GM23338 (cell line): ENCODE measurements around the gene ART1. TPM values are rescaled to one million over a fixed set of nuclear protein-coding genes. Genes with fewer than 3 reads are reported as not detected.

Experiments
- ATAC-seq: fragments of 200-7000 bp; cut with Tn5 transposase; 3 replicates; pipeline ENCODE4 v1.9.1; 2020
- DNase-seq: peaks from one replicate; pipeline ENCODE4 v3.0.0-alpha.2; 2015; ENCODE audit warnings: low spot score
- H2AFZ ChIP-seq: fragments of 200-600 bp; sonication (generic); 2 replicates; pipeline ENCODE4 v1.8.0; 2016; ENCODE audit warnings: antibody characterized with exemption, mild to moderate bottlenecking, moderate library complexity
- H3F3A ChIP-seq: fragments of 200-600 bp; sonication (generic); replicated peaks from 2 replicates; pipeline ENCODE4 v1.8.0; 2017; ENCODE audit warnings: antibody characterized with exemption, mixed run types, low read depth
- H3K27ac ChIP-seq: fragments of 200-600 bp; sonication (generic); 2 replicates; pipeline ENCODE4 v1.6.1; 2016; ENCODE audit warnings: low read depth
- H3K27me3 ChIP-seq: fragments of 200-600 bp; sonication (generic); 2 replicates; pipeline ENCODE4 v1.8.0; 2016; ENCODE audit warnings: mild to moderate bottlenecking, mixed run types, moderate library complexity; ENCODE audit not compliant: insufficient read depth
- H3K36me3 ChIP-seq: fragments of 200-600 bp; sonication (generic); 2 replicates; pipeline ENCODE4 v1.8.0; 2016; ENCODE audit warnings: mild to moderate bottlenecking; ENCODE audit not compliant: insufficient read depth
- H3K4me1 ChIP-seq: fragments of 200-600 bp; sonication (generic); 2 replicates; pipeline ENCODE4 v1.8.0; 2016; ENCODE audit warnings: mild to moderate bottlenecking, moderate library complexity; ENCODE audit not compliant: insufficient read depth
- H3K4me2 ChIP-seq: fragments of 200-600 bp; sonication (generic); 2 replicates; pipeline ENCODE4 v1.7.1; 2017; ENCODE audit warnings: mixed run types
- H3K4me3 ChIP-seq: fragments of 200-600 bp; sonication (generic); 2 replicates; pipeline ENCODE4 v1.6.1; 2016; ENCODE audit warnings: mixed run types
- H3K79me2 ChIP-seq: fragments of 200-600 bp; sonication (generic); replicated peaks from 2 replicates; pipeline ENCODE4 v1.8.0; 2017; ENCODE audit warnings: mild to moderate bottlenecking; ENCODE audit not compliant: insufficient read depth
- H3K9me2 ChIP-seq: fragments of 200-600 bp; sonication (generic); 2 replicates; pipeline ENCODE4 v1.8.0; 2017; ENCODE audit not compliant: insufficient read depth
- H4K20me1 ChIP-seq: fragments of 200-600 bp; sonication (generic); replicated peaks from 2 replicates; pipeline ENCODE4 v1.8.0; 2017; ENCODE audit warnings: mild to moderate bottlenecking; ENCODE audit not compliant: insufficient read depth
- H3K27ac Mint-ChIP-seq: 2 replicates; pipeline ENCODE4 v1.8.0; 2020; ENCODE audit warnings: inconsistent platforms, mild to moderate bottlenecking, moderate library complexity, mixed read lengths
- H3K27me3 Mint-ChIP-seq: 3 replicates; pipeline ENCODE4 v1.8.0; 2022; ENCODE audit warnings: low read depth, mild to moderate bottlenecking, moderate library complexity, mixed read lengths, inconsistent platforms; ENCODE audit not compliant: insufficient read depth, poor library complexity
- H3K36me3 Mint-ChIP-seq: 3 replicates; pipeline ENCODE4 v1.8.0; 2021; ENCODE audit warnings: low read depth, mild to moderate bottlenecking, inconsistent platforms, moderate library complexity, mixed read lengths
- H3K4me1 Mint-ChIP-seq: 3 replicates; pipeline ENCODE4 v1.8.0; 2020; ENCODE audit warnings: mild to moderate bottlenecking, inconsistent platforms, mixed read lengths
- H3K4me3 Mint-ChIP-seq: 3 replicates; pipeline ENCODE4 v1.8.0; 2021; ENCODE audit warnings: moderate library complexity, mild to moderate bottlenecking, inconsistent platforms, mixed read lengths
- H3K9me3 Mint-ChIP-seq: 3 replicates; pipeline ENCODE4 v1.8.0; 2020; ENCODE audit warnings: moderate library complexity, mild to moderate bottlenecking, inconsistent platforms, mixed read lengths
- NANOG ChIP-seq: IDR thresholded peaks from 2 replicates; pipeline ENCODE4 v1.6.1; 2016; ENCODE audit warnings: antibody characterized with exemption, borderline replicate concordance
- POLR2AphosphoS5 ChIP-seq: IDR thresholded peaks from 2 replicates; pipeline ENCODE4 v1.6.1; 2016; ENCODE audit warnings: antibody characterized with exemption, low read depth
- STAT1 ChIP-seq: IDR thresholded peaks from one replicate; pipeline ENCODE4 v1.6.1; 2016; ENCODE audit warnings: antibody characterized with exemption; ENCODE audit not compliant: unreplicated experiment
- ZNF331 ChIP-seq: fragments of 250-450 bp; sonication (Bioruptor Pico); IDR thresholded peaks from 2 replicates; pipeline ENCODE4 v1.5.0; 2020; ENCODE audit warnings: low read depth, mild to moderate bottlenecking, moderate library complexity
- ZNF462 ChIP-seq: fragments of 250-450 bp; sonication (Bioruptor Pico); IDR thresholded peaks from 2 replicates; pipeline ENCODE4 v1.5.0; 2020; ENCODE audit warnings: mild to moderate bottlenecking, moderate library complexity
- polyA plus RNA-seq: library from polyadenylated mRNA; unstranded; fragments of >200 nt; fragmentation: Nextera tagmentation; extraction: Ambion mirVana; gene quantifications from 2 replicates; pipeline ENCODE4 v1.2.1, GENCODE V29; 2016
- total RNA-seq: library from RNA; depleted of rRNA; stranded (reverse); fragments of >200 nt; shearing (Covaris generic); gene quantifications from 2 replicates; pipeline ENCODE4 v1.2.3, GENCODE V29; 2014

ART1 gene
- total and polyA plus RNA-seq, 2 experiments from 2014 or later, result not detected

GRCh38 chr11:3709977-3710376 is 65.0 kb downstream of the ART1 start:
- H3K79me2 ChIP-seq, result peaks cover 22% of the 10 kb centered on the region; the same call in 1 of the 2 replicates
- H3K36me3 Mint-ChIP-seq, result peaks cover 71% of the 10 kb centered on the region

GRCh38 chr11:3710485-3711259 is 65.7 kb downstream of the ART1 start:
- peaks cover 71% of the 10 kb centered on the region for H3K36me3 Mint-ChIP-seq
- H3K27ac ChIP-seq, result peak overlapping the region; percentile 11

More at GRCh38 chr11:3709977-3710376, 65.0 kb downstream of the ART1 start:
- Histone ChIP-seq H3K27me3 (no peaks in the 10 kb centered on the region), H3K4me2 (peak overlapping the region; percentile 75), H3F3A (0 out of 2 replicates have a peak, but pooled peaks cover 3% of the 10 kb centered on the region), H3K4me1 (peaks cover 18% of the 10 kb centered on the region), H3K4me3 (peak overlapping the region; percentile 36), H3K36me3 (peaks cover 59% of the 10 kb centered on the region), H3K27ac (peak overlapping the region; percentile 11; the same call in 1 of the 2 replicates), H2AFZ (no peak overlapping the region), H3K9me2 (no peaks in the 10 kb centered on the region), H4K20me1 (peaks cover 25% of the 10 kb centered on the region; the same call in 1 of the 2 replicates)
- Mint-ChIP-seq H3K27me3 (peaks cover 3% of the 10 kb centered on the region), H3K27ac (no peak overlapping the region), H3K4me1 (peaks cover 27% of the 10 kb centered on the region), H3K9me3 (no peaks in the 10 kb centered on the region), H3K4me3 (peak overlapping the region; percentile 39; the same call in 2 of the 3 replicates)
- DNase-seq (peak; percentile 25), ATAC-seq (peak; percentile 49)
- TF ChIP-seq ZNF331 (CRISPR knock-in tag) (no peak), NANOG (peak; percentile 33; the same call in 1 of the 2 replicates)

More at GRCh38 chr11:3710485-3711259, 65.7 kb downstream of the ART1 start:
- Mint-ChIP-seq H3K4me3 (peak overlapping the region; percentile 39), H3K27ac (peak overlapping the region; percentile 15), H3K9me3 (no peaks in the 10 kb centered on the region), H3K27me3 (peaks cover 3% of the 10 kb centered on the region), H3K4me1 (peaks cover 27% of the 10 kb centered on the region)
- no peak overlapping the region for H2AFZ ChIP-seq
- ATAC-seq (peak; percentile 33), DNase-seq (no peak)
- peak overlapping the region; percentile 36 for H3K4me3 ChIP-seq
- TF ChIP-seq NANOG (no peak), ZNF462 (CRISPR knock-in tag) (no peak), STAT1 (no peak), POLR2AphosphoS5 (no peak)
- H3K4me1 ChIP-seq, result peaks cover 18% of the 10 kb centered on the region
- no peaks in the 10 kb centered on the region for H3K9me2 ChIP-seq
- peaks cover 20% of the 10 kb centered on the region; the same call in 1 of the 2 replicates for H4K20me1 ChIP-seq
- peaks cover 60% of the 10 kb centered on the region for H3K36me3 ChIP-seq
- no peaks in the 10 kb centered on the region for H3K27me3 ChIP-seq
- 0 out of 2 replicates have a peak, but pooled peaks cover 3% of the 10 kb centered on the region for H3F3A ChIP-seq
- peaks cover 22% of the 10 kb centered on the region; the same call in 1 of the 2 replicates for H3K79me2 ChIP-seq
- peak overlapping the region; percentile 75 for H3K4me2 ChIP-seq
